ENCODE results near the gene DENND5B.

DNA sequence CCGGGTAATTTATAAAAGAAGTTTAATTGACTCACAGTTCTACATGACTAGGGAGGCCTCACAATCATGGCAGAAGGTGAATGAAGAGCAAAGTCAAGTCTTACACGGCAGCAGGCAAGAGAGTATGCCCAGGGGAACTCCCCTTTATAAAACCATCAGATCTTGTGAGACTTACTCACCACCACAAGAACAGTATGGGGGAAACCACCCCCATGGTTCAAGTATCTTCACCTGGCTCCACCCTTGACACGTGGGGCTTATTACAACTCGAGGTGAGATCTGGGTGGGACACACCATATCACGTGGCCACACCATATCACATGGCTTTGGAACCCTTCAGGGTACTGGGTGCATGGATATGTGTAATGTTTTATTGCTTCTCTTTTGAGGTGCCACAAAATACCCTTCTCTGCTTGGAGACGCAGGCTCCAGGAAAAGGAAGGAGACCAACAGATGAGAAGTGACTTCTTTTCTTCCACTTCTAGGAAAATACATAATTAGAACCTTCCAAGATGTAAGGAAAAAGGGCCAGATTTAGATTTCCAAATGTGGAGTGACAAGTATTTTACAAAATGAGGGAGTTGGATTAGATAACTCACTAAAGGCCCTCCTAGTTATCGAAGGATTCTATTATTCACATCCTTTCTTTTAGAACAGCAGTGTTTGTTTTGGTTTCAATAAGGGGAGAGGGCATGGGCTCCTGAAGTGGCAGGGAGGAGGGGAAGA, 35.5 kb upstream of the DENND5B start:
- TF ChIP-seq CTCF (IDR thresholded peaks at IDR 0.05) (no peak), POLR2A (IDR thresholded peaks at IDR 0.05) (no peak)
